GM19455 (cell line): ENCODE data around the gene ZNF841.
"Not testable (repeated sequence)": the region's sequence is repeated elsewhere in the genome, so short reads cannot be mapped to it uniquely, and the experiment has no call there.

Source experiments
- ATAC-seq: cut with Tn5 transposase; IDR thresholded peaks from one replicate; pipeline ENCODE4 v1.9.1; 2021; ENCODE audit not compliant: unreplicated experiment

Gene ZNF841

DNA sequence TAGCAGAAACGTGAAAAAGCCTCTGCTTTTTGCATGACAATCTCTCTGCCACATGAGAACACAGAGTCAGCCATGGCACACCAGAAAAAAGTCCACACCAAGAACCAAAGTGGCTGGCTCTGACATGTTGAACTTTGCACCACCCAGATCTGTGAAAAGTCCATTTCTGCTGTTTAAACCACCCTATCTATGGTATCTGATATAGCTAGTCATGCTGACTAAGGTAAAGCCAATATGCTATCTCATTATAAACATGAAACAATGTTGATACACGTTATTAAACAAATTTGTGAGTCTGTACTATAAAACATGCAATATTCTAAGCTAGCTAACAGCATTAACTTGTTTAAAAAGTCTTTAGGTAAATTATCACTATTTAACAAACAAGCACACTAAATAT, 25.9 kb downstream of the ZNF841 start:
- ATAC-seq = no peak

DNA sequence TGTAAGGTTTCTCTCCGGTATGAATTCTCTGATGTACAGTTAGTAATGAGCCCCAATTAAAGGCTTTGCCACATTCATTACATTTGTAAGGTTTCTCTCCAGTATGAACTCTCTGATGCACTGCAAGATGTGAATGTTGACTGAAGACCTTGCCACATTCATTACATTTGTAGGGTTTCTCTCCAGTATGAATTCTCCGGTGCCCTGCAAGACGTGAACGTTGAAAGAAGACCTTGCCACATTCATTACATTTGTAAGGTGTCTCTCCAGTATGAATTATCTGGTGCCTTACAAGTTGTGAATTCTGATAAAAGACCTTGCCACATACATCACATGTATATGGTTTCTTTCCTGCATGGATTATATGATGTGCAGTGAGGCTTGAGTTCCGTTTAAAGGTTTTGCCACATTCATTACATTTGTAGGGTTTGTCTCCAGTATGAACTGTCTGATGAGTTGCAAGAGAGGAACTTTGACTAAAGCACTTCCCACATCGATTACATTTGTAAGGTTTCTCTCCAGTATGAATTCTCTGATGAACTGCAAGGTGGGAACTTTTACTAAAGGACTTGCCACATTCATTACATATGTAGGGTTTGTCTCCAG, 29.2 kb downstream of the ZNF841 start:
- no peak for ATAC-seq

DNA sequence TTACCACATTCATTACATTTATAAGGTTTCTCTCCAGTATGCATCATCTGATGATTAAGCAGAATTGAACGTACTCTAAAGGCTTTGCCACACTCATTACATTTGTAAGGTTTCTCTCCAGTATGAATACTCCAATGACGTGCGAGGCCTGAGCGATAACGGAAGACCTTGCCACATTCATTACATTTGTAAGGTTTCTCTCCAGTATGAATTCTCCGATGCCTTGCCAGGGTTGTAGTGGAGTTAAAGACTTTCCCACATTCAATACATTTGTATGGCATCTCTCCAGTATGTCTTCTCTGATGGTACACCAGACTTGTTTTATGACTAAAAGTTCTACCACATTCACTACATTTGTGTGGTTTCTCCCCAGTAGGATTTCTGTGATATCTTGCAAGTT, 30.2 kb downstream of the ZNF841 start:
- ATAC-seq = no peak

DNA sequence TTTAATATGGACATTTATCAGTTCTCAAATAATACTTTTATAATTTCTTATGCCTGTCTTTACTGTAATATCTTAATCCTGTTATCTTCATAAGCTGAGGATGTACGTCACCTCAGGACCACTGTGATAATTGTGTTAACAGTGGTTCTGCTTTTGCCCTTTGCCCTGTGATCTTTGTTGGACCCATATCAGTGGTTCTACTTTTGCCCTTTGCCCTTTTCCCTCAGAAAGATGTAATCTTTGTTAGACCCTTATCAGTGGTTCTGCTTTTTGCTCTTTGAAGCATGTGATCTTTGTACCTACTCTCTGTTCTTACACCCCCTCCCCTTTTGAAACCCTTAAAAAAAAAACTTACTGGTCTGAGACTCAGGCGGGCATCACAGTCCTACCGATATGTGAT, 39.1 kb downstream of the ZNF841 start:
- ATAC-seq = not testable (repeated sequence)

DNA sequence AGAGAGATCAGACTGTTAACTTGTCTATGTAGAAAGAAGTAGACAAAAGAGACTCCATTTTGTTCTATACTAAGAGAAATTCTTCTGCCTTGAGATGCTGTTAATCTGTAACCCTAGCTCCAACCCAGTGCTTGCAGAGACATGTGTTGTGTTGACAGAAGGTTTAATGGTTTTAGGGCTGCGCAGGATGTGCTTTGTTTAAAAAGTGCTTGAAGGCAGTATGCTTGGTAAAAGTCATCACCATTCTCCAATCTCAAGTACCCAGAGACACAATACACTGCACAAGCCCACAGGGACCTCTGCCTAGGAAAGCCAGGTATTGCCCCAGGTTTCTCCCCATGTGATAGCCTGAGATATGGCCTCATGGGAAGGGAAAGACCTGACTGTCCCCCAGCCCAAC, 43.8 kb downstream of the ZNF841 start:
- ATAC-seq = not testable (repeated sequence)

DNA sequence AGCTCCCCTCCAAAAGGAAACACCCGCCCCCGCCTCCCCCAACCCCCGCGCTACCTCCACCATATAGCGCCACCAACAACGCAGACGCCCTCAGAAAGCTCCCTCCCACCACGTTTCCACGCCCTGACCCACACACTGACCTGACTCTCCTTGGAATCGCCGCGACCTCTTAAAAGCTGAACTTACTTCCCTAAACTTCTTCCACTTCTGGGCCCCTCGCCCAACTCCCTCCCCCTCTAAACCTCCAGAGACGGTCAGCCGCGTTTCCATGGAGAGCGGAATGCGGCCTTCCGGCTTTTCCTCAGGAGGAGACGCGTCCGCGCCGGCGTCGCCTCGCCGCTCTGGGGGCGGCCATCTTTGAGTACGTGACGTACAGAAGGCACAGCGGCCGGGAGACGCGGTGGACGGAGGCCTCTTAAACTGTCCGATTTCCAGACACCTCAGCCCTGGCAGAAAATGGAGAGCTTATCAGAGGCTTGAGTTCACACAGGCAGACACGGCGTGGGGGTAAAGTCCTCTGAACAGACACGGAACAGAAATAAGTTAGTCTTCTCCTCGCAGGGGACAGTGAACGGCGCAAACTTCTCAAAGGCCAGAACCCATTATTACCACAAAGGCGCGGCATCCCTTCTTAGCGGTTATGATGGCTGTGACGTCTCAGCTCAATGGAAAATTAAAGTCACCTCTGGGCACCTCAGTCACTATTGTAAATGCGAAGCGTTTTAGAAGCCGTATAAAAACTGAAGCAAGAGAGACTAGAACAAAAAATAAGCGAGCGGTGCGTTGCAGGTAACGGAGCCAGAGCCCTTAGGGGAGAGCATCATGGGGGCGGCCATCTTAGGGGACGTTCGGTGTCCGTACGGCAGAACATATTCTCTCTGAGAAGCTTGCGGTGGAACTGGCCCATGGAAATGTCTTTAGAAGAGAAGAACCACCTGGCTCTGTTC, 46.7 kb downstream of the ZNF841 start, which contains the start of gene ZNF432:
TSS of gene ZNF432 (minus strand) at position 284 of the 947 bp plus-strand sequence. CDS start 1,970 bp downstream, outside the sequence.
- ATAC-seq = peak; percentile 90

DNA sequence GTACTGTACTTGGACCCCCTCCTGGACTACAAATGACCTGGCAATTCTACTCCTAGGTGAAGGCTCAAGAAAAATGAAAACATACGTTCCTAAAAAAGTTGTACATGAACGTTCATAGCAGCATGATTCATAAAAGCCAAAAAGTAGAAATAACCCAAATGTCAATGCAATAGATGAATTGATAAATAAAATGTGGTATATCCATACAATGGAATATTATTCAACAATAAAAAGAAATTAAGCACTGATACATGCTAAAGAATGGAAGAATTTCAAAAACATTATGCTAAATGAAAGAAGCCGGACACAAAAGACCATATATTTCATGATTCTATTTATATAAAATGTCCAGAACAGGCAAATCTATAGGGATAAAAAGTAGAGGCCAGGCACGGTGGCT, 56.4 kb downstream of the ZNF841 start:
- ATAC-seq = no peak

DNA sequence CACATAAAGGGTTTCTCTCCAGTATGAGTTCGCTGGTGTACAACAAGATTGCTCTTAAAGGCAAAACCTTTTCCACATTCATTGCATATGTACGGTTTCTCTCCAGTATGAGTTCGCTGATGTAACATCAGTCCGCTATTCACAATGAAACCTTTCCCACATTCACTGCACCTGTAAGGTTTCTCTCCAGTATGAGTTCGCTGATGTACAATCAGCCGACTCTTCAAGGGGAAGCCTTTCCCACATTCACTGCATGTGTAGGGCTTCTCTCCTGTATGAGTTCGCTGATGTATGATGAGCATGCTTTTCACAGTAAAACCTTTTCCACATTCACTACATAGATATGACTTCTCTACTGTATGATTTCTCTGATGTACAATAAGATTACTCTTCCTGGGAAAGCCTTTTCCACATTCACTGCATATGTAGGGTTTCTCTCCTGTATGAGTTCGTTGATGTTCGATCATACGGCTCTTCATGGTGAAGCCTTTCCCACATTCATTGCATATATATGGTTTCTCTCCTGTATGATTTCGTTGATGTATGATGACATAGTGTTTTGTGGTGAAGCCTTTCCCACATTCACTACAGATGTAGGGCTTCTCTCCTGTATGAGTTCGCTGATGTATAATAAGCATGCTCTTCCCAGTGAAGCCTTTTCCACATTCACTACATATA, 61.4 kb downstream of the ZNF841 start:
- no peak for ATAC-seq

DNA sequence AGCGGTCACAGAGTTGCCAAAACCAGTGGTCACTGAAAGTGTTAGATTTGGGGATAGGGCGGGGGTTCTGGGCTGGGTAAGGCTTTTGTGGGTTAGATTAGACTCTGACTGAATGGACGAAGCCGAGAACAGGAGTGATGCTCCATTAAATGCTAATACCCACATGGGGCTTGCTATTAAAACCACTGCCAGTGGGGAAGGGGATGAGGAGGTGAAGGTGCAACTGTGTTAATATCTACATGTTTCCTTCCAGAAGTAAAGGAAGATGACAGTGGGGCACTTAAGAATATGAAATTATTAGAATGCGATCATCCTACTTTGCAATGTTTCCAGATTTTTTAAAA, 66.8 kb downstream of the ZNF841 start:
- peak; percentile 17 for ATAC-seq

DNA sequence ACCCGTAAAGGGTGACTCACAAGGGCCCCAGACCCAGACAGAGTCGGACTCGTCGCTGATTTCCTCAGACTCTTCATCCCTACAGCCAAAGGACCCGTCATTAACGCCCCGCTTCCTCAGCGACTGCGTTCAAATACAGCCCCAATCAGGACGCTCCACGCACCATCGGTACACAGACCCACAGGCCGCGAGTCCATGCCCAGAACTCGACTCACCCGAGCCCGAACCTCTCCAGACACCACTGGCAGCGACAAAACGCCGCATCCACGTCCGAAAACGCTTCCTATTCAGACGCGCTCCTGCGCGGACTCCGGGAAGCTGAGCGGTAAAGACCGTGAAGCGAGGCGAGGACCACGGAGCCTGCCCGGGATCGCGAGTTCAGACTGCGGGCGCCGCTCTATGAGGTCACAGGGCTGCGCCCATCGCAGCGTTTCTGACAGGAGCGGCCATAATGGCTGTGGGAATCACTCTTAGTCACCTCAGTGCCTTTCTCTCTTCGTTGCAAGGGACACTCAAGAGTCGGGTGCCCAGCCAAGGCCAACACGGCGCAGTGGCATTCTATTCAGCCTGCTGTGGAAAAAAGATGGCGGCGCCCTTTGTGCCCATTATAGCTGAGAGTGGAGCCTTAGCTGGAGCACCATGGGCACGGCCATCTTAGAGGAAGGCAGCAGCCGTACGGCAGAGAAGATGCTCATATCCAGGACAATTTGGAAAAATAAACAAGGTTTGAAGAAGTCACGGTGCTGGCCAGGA, 67.4 kb downstream of the ZNF841 start, which contains the start of gene ZNF614:
TSS of gene ZNF614 (minus strand) at position 353 of the 753 bp plus-strand sequence. CDS start 2,634 bp downstream, outside the sequence.
- peak; percentile 86 for ATAC-seq

DNA sequence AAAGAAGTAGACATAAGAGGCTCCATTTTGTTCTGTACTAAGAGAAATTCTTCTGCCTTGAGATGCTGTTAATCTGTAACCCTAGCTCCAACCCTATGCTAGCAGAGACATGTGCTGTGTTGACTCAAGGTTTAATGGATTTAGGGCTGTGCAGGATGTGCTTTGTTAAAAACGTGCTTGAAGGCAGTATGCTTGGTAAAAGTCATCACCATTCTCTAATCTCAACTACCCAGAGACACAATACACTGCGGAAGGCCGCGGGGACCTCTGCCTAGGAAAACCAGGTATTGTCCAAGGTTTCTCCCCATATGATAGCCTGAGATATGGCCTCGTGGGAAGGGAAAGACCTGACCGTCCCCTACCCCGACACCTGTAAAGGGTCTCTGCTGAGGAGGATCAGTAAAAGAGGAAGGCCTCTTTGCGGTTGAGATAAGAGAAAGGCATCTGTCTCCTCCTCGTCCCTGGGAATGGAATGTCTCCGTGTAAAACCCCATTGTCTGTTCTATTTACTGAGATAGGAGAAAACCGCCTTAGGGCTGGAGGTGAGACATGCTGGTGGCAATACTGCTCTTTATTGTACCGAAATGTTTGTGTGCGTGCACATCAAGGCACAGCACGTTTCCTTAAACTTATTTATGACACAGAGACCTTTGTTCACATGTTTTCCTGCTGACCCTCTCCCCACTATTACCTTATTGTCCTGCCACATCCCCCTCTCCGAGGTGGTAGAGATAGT, 69.1 kb downstream of the ZNF841 start:
- ATAC-seq = not testable (repeated sequence)

DNA sequence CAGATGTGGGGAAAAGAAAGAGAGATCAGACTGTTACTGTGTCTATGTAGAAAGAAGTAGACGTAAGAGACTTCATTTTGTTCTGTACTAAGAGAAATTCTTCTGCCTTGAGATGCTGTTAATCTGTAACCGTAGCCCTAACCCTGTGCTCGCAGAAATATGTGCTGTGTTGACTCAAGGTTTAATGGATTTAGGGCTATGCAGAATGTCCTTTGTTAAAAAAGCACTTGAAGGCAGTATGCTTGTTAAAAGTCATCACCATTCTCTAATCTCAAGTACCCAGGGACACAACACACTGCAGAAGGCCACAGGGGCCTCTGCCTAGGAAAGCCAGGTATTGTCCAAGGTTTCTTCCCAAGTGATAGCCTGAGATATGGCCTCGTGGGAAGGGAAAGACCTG, 71.1 kb downstream of the ZNF841 start:
- not testable (repeated sequence) for ATAC-seq

DNA sequence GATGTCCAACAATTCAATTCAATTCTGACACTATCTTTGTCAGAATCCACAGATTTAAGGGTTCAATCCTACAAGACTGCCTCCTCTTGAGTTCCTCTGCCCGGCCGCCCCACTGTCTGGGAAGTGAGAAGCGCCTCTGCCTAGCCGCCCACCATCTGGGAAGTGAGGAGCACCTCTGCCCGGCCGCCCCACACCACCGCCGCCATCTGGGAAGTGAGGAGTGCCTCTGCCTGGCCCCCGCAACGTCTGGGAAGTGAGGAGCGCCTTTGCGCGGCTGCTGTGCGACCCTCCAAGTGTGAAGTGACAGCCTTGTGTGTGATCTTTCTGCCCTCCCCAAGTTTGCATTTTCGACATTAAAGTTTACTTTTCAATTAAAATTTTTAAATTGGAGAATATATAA, 73.4 kb downstream of the ZNF841 start:
- ATAC-seq = no peak

DNA sequence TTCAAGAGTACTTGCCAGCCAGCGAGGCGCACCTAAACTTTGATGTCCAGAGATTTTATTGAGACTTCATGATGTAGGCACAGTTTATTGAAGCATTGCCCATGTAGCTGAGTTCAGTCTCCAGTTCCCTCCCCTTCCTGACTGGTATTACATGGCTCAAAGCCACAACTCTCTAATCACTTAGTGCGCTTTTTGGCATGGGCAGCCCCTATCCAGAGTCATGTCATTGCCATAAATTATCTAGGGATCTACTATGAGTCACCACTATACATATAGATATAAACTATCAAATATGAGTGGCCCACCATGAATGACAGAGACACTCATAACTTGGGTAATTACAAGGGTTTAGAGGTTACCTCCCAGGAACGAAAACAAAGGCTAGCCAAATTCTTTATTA, 75.1 kb downstream of the ZNF841 start:
- ATAC-seq = no peak
